GM12865 (cell line): Measurements from ENCODE around the gene MTHFSD.

Experiments used
- DNase-seq: peaks from one replicate; pipeline ENCODE4 v3.0.0; 2010; ENCODE audit warnings: low read depth
- H3K4me3 ChIP-seq: 2 replicates; pipeline ENCODE4 v1.5.1; 2011; ENCODE audit warnings: mild to moderate bottlenecking, low read depth, low read length, control low read depth
- CTCF ChIP-seq: IDR thresholded peaks from 2 replicates; pipeline ENCODE4 v1.5.1; 2011; ENCODE audit warnings: low read length, control low read depth, low read depth, inconsistent platforms; ENCODE audit not compliant: insufficient read depth; ENCODE audit errors: missing control alignments

MTHFSD gene

GRCh38 chr16:86531641-86532525, 23.2 kb downstream of the MTHFSD start:
- no peak for DNase-seq
- TF ChIP-seq CTCF = no peak

DNA sequence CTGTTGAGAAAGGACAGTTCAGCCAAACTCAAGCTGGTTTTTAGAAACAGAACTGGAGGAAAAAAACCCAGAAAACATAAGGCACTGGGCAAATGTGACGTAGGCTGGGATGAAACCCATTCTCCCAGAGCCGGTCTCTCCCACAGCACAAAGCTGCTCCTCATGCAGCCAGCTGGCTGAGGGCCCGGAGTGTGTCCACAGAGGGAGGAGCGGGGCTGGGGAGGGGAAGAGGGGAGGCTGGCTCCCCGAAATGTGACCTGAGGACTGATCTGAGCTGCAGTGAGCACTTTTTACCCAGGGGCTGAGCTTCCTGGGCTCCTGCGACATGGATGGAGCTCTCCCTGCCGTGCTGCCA, 23.9 kb downstream of the MTHFSD start:
- DNase-seq = no peak
- H3K4me3 ChIP-seq = no peak overlapping the region
- TF ChIP-seq CTCF = no peak

More at GRCh38 chr16:86531641-86532525, 23.2 kb downstream of the MTHFSD start:
- H3K4me3 ChIP-seq = no peak overlapping the region

DNA sequence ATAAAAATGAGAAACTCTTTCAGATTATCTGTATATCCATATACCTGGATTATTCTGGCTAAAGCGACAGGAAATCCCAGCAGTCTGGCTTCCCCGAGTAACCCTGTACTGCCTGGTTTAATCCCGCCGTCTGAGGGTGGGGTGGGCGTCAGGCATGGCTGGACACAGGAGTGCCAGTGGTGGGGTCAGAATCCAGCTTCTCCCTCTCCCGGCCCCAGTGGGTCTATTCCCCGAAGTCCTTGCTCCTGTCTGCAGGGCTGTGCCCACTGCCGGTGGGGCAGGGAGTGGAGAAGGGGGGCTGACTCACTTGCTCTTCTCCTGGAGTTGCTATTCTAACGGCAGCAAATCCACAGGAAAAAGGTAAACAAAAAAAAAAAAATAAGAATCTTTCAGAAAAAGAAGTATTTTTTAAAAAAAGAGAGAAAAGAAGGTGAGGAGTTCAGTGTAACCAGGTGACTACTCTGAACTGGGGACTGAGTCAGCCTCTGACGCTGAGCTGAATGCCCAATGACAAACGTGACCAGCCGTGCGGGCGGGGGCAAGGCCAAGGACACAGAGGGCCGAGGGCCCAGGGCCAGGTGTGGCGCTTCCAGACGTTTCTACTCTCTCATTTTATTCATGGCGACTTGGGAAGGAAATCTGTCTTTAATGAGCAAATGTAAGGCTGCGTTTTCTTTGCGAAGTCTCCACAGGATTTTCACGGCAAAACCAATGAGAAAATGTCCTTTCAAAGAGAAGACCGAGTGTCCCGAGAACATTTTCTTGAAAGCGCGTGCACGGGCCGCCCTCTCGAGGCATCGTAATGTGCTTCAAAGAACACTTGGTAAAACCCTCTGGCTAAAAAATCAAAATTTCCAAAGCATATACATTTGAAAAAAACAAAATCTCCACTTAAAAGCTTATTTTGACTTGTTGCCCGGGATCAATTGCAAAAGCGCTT, 24.5 kb downstream of the MTHFSD start:
- H3K4me3 ChIP-seq = no peak overlapping the region
- TF ChIP-seq CTCF = no peak
- DNase-seq = no peak

DNA sequence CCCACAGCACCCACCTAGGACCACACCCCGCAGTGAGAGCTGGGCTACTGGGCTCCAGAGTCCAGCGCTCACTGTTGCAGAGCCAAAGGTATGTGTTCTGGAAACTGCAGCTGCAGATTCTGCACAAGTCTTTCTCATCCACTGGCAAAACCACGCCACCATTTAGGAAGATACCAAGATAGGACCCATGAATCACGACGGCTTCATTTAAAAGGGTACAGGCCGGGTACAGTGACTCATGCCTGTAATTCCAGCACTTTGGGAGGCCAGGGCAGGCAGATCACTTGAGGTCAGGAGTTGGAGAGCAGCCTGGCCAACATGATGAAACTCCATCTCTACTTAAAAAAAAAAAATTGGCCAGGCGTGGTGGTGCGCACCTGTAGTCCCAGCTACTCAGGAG, 25.9 kb downstream of the MTHFSD start:
- DNase-seq = no peak
- TF ChIP-seq CTCF = no peak

DNA sequence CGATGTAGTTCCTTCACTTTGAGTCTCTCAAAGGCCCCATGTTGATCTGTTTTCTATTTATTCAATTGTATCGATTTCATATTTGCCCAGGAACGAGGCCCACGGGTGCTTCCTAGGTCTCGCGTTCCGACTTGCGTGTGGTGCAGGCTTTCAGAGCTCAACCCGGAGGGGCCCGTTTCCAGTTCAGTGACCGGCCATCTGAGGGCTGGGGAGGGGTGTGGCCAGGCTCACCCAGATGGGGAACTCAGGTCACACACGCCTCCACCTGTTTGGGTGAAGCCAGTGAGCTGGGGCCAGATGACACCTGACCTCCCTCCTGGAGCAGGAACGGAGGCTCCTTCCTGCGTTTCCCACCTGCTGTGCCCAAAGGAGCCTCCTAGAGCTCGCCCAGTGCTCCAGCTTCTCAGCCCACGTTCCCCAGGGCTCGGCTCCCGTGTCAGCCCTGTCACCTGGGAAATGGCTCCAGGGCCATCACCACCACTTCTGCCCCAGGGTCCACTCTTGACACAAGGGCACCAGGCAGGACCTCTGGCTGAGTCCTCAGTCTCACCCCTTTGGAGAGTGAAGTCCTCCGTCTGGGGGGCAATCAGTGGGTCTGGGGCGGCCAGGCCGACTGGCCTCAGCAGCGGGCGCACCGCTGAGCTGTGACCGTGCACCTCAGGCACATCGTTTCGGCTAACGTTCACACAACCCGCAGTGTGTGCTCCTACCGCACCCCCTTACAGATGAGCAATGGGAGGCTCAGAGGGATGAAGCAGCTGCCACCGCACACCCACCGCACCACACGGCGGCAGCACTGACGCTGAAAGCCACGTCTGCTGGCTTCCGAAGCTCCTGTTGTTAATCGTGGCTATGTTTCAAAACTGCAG, 26.7 kb downstream of the MTHFSD start:
- H3K4me3 ChIP-seq = no peak overlapping the region
- TF ChIP-seq CTCF = no peak
- DNase-seq = no peak

More for the DNA sequence above, 25.9 kb downstream of the MTHFSD start:
- H3K4me3 ChIP-seq = no peak overlapping the region

- no peak overlapping the region for H3K4me3 ChIP-seq
- no peak for DNase-seq
These were observed 27.7 kb downstream of the MTHFSD start for GRCh38 chr16:86527366-86527765.

More at GRCh38 chr16:86527366-86527765, 27.7 kb downstream of the MTHFSD start:
- no peak for TF ChIP-seq CTCF
